ENCODE results near the gene IFFO2.

The IFFO2 gene

DNA sequence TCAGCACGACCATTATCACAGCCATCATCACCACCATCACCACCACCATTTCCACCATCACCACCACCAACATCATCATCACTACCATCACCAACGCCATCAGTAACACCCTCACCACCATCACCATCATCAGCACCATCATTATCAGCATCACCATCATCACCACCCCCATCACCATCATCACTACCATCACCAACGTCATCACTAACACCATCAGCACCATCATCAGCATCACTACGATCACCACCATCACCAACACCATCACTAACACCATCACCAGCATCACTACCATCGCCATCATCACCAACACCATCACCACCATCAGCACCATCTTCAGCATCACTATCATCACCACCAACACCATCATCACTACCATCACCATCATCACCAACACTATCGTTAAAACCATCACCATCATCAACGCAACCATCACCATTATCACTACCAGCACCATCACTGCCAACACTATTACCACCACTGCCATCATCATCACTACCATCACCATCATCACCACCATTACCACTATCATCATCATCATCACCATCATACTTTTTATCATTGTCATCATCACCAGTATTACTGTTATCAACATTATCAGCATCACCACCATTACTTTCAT lies 98.3 kb downstream of the IFFO2 start:
- Histone ChIP-seq H3K9me3 (ENCODE audit: control insufficient read depth in 1 of 2, low read length in 2 of 2) (no peaks in the 10 kb centered on the region), H3K27me3 (ENCODE audit: control insufficient read depth in 1 of 2, insufficient read depth in 2 of 2, low read length in 2 of 2) (no peaks in the 10 kb centered on the region), H3K4me1 (ENCODE audit: control insufficient read depth in 1 of 2, insufficient read depth in 2 of 2, low read length in 2 of 2) (no peaks in the 10 kb centered on the region), H3K36me3 (ENCODE audit: control insufficient read depth in 1 of 2, insufficient read depth in 2 of 2, low read length in 2 of 2) (no peaks in the 10 kb centered on the region), H3K9ac (ENCODE audit: low read depth in 1 of 2, low read length in 2 of 2) (no peak overlapping the region), H3K27ac (ENCODE audit: low read depth, low read length) (no peak overlapping the region), H3K4me3 (ENCODE audit: low read depth in 1 of 2, low read length in 2 of 2) (no peak overlapping the region)

- no peaks in the 10 kb centered on the region for H3K4me1 ChIP-seq (ENCODE audit: control insufficient read depth in 1 of 2, insufficient read depth in 2 of 2, low read length in 2 of 2)
- H3K9me3 ChIP-seq (ENCODE audit: control insufficient read depth in 1 of 2, low read length in 2 of 2) = no peaks in the 10 kb centered on the region
- no peak overlapping the region for H3K9ac ChIP-seq (ENCODE audit: low read depth in 1 of 2, low read length in 2 of 2)
- no peak overlapping the region for H3K4me3 ChIP-seq (ENCODE audit: low read depth in 1 of 2, low read length in 2 of 2)
- H3K27me3 ChIP-seq (ENCODE audit: control insufficient read depth in 1 of 2, insufficient read depth in 2 of 2, low read length in 2 of 2) = no peaks in the 10 kb centered on the region
- H3K36me3 ChIP-seq (ENCODE audit: control insufficient read depth in 1 of 2, insufficient read depth in 2 of 2, low read length in 2 of 2) = no peaks in the 10 kb centered on the region
- H3K27ac ChIP-seq (ENCODE audit: low read depth, low read length) = no peak overlapping the region
Measured at GRCh38 chr1:18856435-18856834, 100.0 kb downstream of the IFFO2 start.

DNA sequence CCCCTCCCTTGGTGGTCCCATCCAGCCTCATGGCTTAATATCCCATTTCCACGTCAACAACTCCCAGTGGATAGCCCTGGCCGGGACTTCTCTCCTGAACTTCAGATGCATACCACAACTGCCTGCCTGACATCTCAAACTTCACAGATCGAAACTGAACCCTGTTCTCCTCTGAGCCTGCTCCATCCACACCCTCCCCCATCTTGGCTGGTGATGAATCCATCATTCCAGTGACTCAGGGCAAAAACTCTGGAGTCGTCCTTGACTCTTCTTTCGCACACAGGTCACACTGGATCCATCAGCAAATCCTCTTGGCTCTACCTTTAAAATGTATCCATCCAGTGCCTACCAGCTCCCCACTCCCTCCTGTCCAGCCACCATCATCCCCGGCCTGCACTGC lies 100.9 kb downstream of the IFFO2 start:
- Histone ChIP-seq H3K27ac (ENCODE audit: low read depth, low read length) (no peak overlapping the region), H3K4me3 (ENCODE audit: low read depth in 1 of 2, low read length in 2 of 2) (no peak overlapping the region)

DNA sequence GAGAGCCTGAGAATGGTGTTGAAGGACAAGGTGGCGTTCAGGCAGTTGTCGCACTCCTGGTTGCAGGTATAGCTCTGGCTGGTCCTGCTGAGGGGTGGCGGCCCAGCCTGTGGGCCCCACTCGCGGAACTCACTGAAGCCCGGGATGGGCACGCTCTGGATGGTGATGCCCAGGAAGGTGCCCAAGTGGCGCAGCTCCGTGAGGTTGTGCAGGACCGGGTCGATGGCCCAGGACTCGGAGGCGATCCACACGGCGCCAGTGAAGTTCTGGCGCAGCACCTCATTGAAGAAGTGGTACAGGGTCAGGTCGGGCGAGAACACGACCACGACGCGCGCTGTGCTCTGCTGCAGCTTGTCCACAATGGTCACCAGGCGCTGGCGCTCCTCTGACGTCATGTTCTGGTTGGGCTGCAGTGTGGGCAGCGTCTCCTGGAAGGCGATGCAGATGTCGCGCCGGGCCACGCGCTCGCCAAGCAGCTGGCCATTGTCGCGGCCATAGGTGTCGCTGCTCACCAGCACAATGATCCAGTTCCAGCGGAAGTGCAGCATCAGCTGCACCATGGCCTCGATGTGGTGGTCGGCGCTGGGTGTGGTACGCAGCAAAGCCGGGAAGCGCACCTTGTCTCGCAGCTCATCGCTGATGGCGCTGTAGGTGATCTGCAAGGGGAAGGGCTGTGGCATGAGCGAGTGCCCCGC lies 102.0 kb downstream of the IFFO2 start:
- Histone ChIP-seq H3K27me3 (ENCODE audit: control insufficient read depth in 1 of 2, insufficient read depth in 2 of 2, low read length in 2 of 2) (no peaks in the 10 kb centered on the region), H3K4me1 (ENCODE audit: control insufficient read depth in 1 of 2, insufficient read depth in 2 of 2, low read length in 2 of 2) (no peaks in the 10 kb centered on the region), H3K4me3 (ENCODE audit: low read depth in 1 of 2, low read length in 2 of 2) (no peak overlapping the region), H3K36me3 (ENCODE audit: control insufficient read depth in 1 of 2, insufficient read depth in 2 of 2, low read length in 2 of 2) (no peaks in the 10 kb centered on the region), H3K27ac (ENCODE audit: low read depth, low read length) (no peak overlapping the region), H3K9ac (ENCODE audit: low read depth in 1 of 2, low read length in 2 of 2) (no peak overlapping the region), H3K9me3 (ENCODE audit: control insufficient read depth in 1 of 2, low read length in 2 of 2) (no peaks in the 10 kb centered on the region)

More for the DNA sequence above, 100.9 kb downstream of the IFFO2 start:
- H3K4me1 ChIP-seq (ENCODE audit: control insufficient read depth in 1 of 2, insufficient read depth in 2 of 2, low read length in 2 of 2) = no peaks in the 10 kb centered on the region
- H3K27me3 ChIP-seq (ENCODE audit: control insufficient read depth in 1 of 2, insufficient read depth in 2 of 2, low read length in 2 of 2) = no peaks in the 10 kb centered on the region
- no peaks in the 10 kb centered on the region for H3K36me3 ChIP-seq (ENCODE audit: control insufficient read depth in 1 of 2, insufficient read depth in 2 of 2, low read length in 2 of 2)
- H3K9ac ChIP-seq (ENCODE audit: low read depth in 1 of 2, low read length in 2 of 2) = no peak overlapping the region
- no peaks in the 10 kb centered on the region for H3K9me3 ChIP-seq (ENCODE audit: control insufficient read depth in 1 of 2, low read length in 2 of 2)

All from duodenal mucosa (tissue), 2 donors.